ENCODE results near the gene TWIST2.

DNA sequence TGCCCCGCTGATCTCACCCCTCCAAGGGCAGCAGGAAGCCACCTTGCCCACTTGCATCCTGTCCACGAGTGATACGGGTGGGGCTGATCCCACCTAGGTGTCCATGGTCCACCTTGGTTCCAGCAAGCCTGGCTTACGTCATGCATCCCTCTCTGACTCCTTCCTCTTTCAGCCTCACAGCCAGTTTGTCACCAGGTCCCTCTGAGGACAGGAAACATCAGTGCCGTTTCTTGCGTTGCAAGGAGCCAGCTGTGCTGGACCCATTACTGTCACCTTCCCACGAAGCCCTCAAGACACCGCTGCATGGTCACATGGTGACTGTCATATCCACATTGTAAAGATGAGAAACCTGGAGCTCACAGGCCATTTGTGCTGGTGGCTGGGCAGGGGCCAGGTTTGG is 34.8 kb upstream of the TWIST2 start:
- no peak for TF ChIP-seq TCF12 (IDR thresholded peaks at IDR 0.05)
- TF ChIP-seq GABPA (IDR thresholded peaks at IDR 0.05; ENCODE audit: low read depth): no peak
- TF ChIP-seq FOXM1 (IDR thresholded peaks at IDR 0.05; ENCODE audit: low read depth): no peak
- no peak for TF ChIP-seq NFIC (IDR thresholded peaks at IDR 0.05; ENCODE audit: borderline replicate concordance)
- no peak for TF ChIP-seq SIN3A (IDR thresholded peaks at IDR 0.05; ENCODE audit: borderline replicate concordance, low read depth, low read length)
- no peak for TF ChIP-seq EZH2phosphoT487 (IDR thresholded peaks at IDR 0.05; ENCODE audit: borderline replicate concordance, low read depth)
- TF ChIP-seq, protein P1, sequence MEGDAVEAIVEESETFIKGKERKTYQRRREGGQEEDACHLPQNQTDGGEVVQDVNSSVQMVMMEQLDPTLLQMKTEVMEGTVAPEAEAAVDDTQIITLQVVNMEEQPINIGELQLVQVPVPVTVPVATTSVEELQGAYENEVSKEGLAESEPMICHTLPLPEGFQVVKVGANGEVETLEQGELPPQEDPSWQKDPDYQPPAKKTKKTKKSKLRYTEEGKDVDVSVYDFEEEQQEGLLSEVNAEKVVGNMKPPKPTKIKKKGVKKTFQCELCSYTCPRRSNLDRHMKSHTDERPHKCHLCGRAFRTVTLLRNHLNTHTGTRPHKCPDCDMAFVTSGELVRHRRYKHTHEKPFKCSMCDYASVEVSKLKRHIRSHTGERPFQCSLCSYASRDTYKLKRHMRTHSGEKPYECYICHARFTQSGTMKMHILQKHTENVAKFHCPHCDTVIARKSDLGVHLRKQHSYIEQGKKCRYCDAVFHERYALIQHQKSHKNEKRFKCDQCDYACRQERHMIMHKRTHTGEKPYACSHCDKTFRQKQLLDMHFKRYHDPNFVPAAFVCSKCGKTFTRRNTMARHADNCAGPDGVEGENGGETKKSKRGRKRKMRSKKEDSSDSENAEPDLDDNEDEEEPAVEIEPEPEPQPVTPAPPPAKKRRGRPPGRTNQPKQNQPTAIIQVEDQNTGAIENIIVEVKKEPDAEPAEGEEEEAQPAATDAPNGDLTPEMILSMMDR (IDR thresholded peaks at IDR 0.05): no peak
- TF ChIP-seq CHD2 (IDR thresholded peaks at IDR 0.05; ENCODE audit: low read length, partially characterized antibody): no peak
- no peak for TF ChIP-seq RAD21 (IDR thresholded peaks at IDR 0.05; ENCODE audit: low read length)
- TF ChIP-seq, protein P2, sequence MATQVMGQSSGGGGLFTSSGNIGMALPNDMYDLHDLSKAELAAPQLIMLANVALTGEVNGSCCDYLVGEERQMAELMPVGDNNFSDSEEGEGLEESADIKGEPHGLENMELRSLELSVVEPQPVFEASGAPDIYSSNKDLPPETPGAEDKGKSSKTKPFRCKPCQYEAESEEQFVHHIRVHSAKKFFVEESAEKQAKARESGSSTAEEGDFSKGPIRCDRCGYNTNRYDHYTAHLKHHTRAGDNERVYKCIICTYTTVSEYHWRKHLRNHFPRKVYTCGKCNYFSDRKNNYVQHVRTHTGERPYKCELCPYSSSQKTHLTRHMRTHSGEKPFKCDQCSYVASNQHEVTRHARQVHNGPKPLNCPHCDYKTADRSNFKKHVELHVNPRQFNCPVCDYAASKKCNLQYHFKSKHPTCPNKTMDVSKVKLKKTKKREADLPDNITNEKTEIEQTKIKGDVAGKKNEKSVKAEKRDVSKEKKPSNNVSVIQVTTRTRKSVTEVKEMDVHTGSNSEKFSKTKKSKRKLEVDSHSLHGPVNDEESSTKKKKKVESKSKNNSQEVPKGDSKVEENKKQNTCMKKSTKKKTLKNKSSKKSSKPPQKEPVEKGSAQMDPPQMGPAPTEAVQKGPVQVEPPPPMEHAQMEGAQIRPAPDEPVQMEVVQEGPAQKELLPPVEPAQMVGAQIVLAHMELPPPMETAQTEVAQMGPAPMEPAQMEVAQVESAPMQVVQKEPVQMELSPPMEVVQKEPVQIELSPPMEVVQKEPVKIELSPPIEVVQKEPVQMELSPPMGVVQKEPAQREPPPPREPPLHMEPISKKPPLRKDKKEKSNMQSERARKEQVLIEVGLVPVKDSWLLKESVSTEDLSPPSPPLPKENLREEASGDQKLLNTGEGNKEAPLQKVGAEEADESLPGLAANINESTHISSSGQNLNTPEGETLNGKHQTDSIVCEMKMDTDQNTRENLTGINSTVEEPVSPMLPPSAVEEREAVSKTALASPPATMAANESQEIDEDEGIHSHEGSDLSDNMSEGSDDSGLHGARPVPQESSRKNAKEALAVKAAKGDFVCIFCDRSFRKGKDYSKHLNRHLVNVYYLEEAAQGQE (IDR thresholded peaks at IDR 0.05; ENCODE audit: low read depth, low read length): no peak
